ENCODE measurements around the gene VASH1.

The VASH1 gene

GRCh38 chr14:76752744-76753143 is 8.5 kb upstream of the VASH1 start:
- H3K27ac ChIP-seq, result no peak overlapping the region
- no peaks in the 10 kb centered on the region for H3K36me3 ChIP-seq
- H3K27me3 ChIP-seq, result no peaks in the 10 kb centered on the region
- intact Hi-C loops (cut with DNase I; ENCODE audit: low total_unique reads), result no loop called here
- DNase-seq, result no peak
- H3K9me3 ChIP-seq, result no peaks in the 10 kb centered on the region
- no peak overlapping the region for H3K4me3 ChIP-seq
- TF ChIP-seq CTCF (IDR thresholded peaks at IDR 0.05), result no peak
- H3K4me1 ChIP-seq, result no peaks in the 10 kb centered on the region

DNA sequence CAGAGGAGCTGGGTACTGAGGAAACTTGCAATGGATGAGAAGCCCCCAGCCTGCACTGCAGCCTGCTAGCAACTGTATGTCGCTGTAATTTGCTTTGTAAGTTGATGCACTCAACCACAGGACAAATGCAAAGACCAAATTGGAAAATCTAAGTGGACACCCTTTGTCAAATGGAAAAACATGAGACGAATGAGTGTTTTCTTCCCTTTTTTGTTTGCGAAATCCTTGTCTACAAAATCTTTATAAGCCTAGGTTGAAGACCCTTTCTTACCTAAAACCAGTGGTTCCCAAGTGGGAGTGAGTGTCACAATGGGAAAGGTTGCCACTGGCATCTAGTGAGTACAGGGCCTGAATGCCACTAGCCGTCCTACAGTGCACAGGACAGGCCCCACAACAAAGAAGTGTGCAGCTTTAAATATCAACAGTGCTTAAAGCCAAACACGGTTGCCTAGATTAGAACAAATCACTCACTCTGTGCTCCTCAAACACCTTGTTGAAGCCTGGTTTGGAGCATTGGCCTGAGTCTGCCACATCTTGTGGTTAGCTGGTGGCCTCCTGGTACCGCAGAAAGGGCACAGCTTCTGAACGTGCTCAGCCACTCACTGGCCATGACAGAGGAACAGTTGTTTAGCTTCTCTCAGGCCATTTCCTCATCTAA is 7.6 kb upstream of the VASH1 start:
- Histone ChIP-seq H3K27me3 (no peaks in the 10 kb centered on the region), H3K36me3 (no peaks in the 10 kb centered on the region), H3K4me1 (no peaks in the 10 kb centered on the region), H3K4me3 (no peak overlapping the region), H3K27ac (no peak overlapping the region), H3K9me3 (no peaks in the 10 kb centered on the region)
- no peak for TF ChIP-seq CTCF (IDR thresholded peaks at IDR 0.05)
- intact Hi-C loops (cut with DNase I; ENCODE audit: low total_unique reads), result no loop called here
- peak in 1 of 2 donors; percentile 10 for DNase-seq

- no peak overlapping the region for H3K27ac ChIP-seq
- no peaks in the 10 kb centered on the region for H3K4me1 ChIP-seq
- intact Hi-C loops (cut with DNase I; ENCODE audit: low total_unique reads), result no loop called here
- no peak overlapping the region for H3K4me3 ChIP-seq
- no peaks in the 10 kb centered on the region for H3K9me3 ChIP-seq
- no peaks in the 10 kb centered on the region for H3K36me3 ChIP-seq
- H3K27me3 ChIP-seq, result no peaks in the 10 kb centered on the region
- DNase-seq, result peak in 1 of 2 donors; percentile 43
- TF ChIP-seq CTCF (IDR thresholded peaks at IDR 0.05), result no peak
These were observed 6.7 kb upstream of the VASH1 start for GRCh38 chr14:76754586-76754985.

DNA sequence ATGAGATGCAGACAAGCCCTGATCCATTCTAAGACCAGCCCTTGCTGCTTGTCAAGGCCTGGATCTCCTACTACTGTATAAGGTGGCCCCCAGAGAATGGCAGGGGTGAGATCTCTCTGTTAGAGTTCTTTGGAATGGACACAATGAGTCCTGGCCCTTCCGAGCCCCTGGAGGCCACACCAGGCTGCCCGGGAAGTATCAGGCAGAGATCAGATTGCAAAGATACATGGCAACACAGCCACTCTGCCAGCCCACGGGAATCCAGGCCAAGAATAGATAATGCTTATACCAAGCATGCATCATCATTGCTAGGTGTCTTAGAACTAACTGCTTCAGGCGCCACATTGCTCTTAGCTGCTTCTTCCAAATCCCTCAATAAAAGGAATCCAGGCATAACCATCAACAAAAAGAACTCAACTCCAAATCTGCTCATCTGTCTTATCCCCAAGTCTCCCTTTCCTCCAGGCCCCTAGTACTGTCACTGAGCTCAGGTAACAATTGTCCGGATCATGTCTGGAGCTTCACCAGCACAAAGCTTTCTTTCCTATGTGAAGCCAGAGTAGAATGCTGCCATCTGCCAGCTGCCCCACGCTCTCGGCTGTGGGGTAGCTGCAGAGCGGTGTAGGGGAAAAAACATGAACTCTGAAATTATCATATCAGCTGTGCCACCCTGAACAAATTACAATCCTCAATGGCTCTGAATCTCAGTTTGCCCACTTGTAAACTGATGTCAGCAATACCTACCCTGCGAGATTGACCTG is 5.5 kb upstream of the VASH1 start:
- TF ChIP-seq CTCF (IDR thresholded peaks at IDR 0.05), result no peak
- no peak overlapping the region for H3K27ac ChIP-seq
- intact Hi-C loops (cut with DNase I; ENCODE audit: low total_unique reads), result no loop called here

DNA sequence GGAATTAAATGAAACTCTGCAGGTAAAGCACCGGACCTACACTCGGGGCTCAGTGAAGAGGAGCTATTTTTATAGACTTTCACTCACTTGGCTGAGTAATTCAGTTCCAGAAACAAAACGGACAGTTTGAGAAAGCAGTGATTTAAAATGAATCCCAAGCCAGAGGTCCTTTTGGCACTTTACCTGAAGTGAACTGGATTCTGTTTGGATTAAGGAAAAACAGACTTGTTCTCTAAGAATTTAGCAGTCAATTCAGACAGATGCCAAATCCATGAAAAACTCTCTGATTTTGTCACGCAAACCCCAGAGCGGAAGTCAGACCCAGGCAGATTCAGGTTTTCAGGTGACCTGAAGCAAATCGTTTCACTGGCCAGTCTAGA is 4.9 kb upstream of the VASH1 start:
- no peak for TF ChIP-seq CTCF (IDR thresholded peaks at IDR 0.05)
- Histone ChIP-seq H3K4me1 (peaks cover 0 to 7% (median 3%) of the 10 kb centered on the region in 4 donors), H3K27ac (no peak overlapping the region), H3K36me3 (no peaks in the 10 kb centered on the region), H3K4me3 (no peak overlapping the region), H3K9me3 (no peaks in the 10 kb centered on the region), H3K27me3 (no peaks in the 10 kb centered on the region)
- DNase-seq, result no peak
- intact Hi-C loops (cut with DNase I; ENCODE audit: low total_unique reads), result no loop called here

More for the DNA sequence above, 5.5 kb upstream of the VASH1 start:
- Histone ChIP-seq H3K27me3 (no peaks in the 10 kb centered on the region), H3K4me1 (peaks cover 0 to 4% (median 1%) of the 10 kb centered on the region in 4 donors), H3K4me3 (no peak overlapping the region), H3K36me3 (no peaks in the 10 kb centered on the region), H3K9me3 (no peaks in the 10 kb centered on the region)
- DNase-seq, result peak in 1 of 2 donors; percentile 24
